ENCODE data around the gene DCHS2. TPM values are rescaled to one million over a fixed set of nuclear protein-coding genes. Genes with fewer than 3 reads are reported as not detected.

The DCHS2 gene, protein sequence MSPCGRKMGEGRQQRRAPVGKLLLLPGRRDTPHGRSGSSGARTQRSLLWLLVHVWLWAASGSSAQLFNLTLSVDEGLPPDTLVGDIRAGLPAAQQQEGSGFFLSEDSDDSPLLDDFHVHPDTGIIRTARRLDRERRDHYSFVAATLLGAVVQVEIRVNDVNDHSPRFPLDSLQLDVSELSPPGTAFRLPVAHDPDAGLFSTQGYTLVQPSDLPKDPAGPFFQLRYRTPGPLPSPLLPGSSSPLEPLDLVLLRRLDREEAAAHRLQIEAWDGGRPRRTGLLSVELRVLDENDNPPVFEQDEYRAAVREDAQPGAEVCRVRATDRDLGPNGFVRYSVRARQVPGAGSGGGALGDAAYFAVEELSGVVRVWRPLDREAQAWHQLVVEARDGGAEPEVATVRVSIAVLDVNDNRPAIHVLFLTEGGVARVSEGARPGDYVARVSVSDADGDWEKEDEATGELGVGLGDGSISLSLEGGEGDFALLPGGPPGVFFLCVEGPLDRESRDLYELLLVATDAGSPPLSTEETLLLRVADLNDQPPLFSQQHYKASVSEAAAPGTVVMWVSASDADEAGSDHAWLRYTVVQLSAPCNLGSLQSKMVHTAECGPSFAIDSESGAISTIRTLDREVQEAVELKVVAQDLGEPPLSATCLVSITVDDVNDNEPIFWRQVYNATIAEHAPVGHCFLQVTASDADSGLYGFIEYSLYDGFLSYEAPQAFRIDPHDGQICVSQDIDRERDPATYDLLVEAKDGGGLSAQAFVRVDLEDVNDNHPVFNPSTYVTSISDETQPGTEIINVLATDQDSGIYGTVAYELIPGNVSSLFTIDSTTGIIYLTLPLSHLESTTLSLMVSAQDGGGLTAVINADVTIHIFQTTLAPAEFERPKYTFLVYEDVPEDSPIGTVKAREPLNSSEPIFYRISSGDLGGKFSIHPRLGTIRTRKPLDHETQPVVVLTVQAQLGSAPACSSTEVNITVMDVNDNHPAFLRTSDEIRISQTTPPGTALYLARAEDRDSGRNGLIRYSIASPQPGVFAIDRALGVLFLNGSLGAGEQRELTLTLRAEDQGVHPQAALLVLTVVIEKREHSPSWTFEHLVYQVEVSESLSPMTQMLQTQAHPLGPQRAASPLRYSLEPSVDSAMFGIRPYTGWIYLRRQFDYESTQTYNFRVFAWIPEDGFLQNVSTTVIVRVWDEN (N-terminal part only)
- total RNA-seq: under 0.01 TPM in 1 of 2 replicates, not detected in the other

GRCh38 chr4:154491341-154492271 lies at the start of gene DCHS2:
Gene DCHS2, minus strand, starts transcription at chr4:154491799. Its CDS starts 444 bp downstream, at chr4:154491355.

Other genes starting within 250 kb of the DCHS2 start
- 77.2 and 114 TPM in 2 replicates for gene PLRG1, start 58.6 kb upstream of the DCHS2 start, total RNA-seq
- not detected in 2 replicates for gene FGB, start 71.2 kb upstream of the DCHS2 start, total RNA-seq
- not detected in 2 replicates for gene FGA, start 98.9 kb upstream of the DCHS2 start, total RNA-seq
- not detected in 2 replicates for gene FGG, start 120.9 kb upstream of the DCHS2 start, total RNA-seq

Data from smooth muscle cell of the umbilical artery (primary cell).